SKM-1 treated with dmso at 0.1 percent for 144 hours (cell line): Measurements from ENCODE around the gene ERI2.
"Not testable (repeated sequence)": the region's sequence is repeated elsewhere in the genome, so short reads cannot be mapped to it uniquely, and the experiment has no call there.

Experiments
- DNase-seq: peaks from one replicate; lab custom pipeline; 2025; ENCODE audit not compliant: unreplicated experiment; lab: John Stamatoyannopoulos, UW

ERI2 gene

GRCh38 chr16:20767577-20767976 lies 38.7 kb downstream of the ERI2 start:
- no peak for DNase-seq

GRCh38 chr16:20766294-20766693 lies 40.0 kb downstream of the ERI2 start:
- no peak for DNase-seq

- no peak for DNase-seq
Measured at GRCh38 chr16:20765732-20766131, 40.5 kb downstream of the ERI2 start.

GRCh38 chr16:20764448-20764847 lies 41.8 kb downstream of the ERI2 start:
- DNase-seq, result not testable (repeated sequence)

GRCh38 chr16:20763461-20764232 lies 42.6 kb downstream of the ERI2 start, which contains the start of gene ACSM3:
ACSM3 (plus strand) TSS chr16:20764014; CDS start chr16:20770035, 6,021 bp downstream.
- DNase-seq, result peak; percentile 15

- no peak for DNase-seq
Measured at GRCh38 chr16:20762404-20763123, 43.7 kb downstream of the ERI2 start.

- DNase-seq, result no peak
Measured at GRCh38 chr16:20761175-20761574, 45.1 kb downstream of the ERI2 start.

GRCh38 chr16:20760346-20760745 lies 45.9 kb downstream of the ERI2 start:
- no peak for DNase-seq

- DNase-seq, result not testable (repeated sequence)
Measured at GRCh38 chr16:20755799-20756198, 50.5 kb downstream of the ERI2 start.

GRCh38 chr16:20755238-20755637 lies 51.0 kb downstream of the ERI2 start:
- no peak for DNase-seq

- no peak for DNase-seq
Measured at GRCh38 chr16:20753727-20754126, 52.5 kb downstream of the ERI2 start.

- no peak for DNase-seq
Measured at GRCh38 chr16:20750558-20750957, 55.7 kb downstream of the ERI2 start.

GRCh38 chr16:20749474-20749873 lies 56.8 kb downstream of the ERI2 start:
- no peak for DNase-seq

- peak; percentile 19 for DNase-seq
Measured at GRCh38 chr16:20747030-20747816, 59.0 kb downstream of the ERI2 start.

- DNase-seq, result no peak
Measured at GRCh38 chr16:20746461-20746860, 59.8 kb downstream of the ERI2 start.
